Neuron (in vitro differentiated cells): ENCODE results near the gene ZNF528.

ENCODE experiments used
- H2AFZ ChIP-seq: one replicate; pipeline ENCODE4 v1.6.1; 2013; ENCODE audit warnings: low read depth, mild to moderate bottlenecking, inconsistent platforms, low read length, moderate library complexity
- H3K27me3 ChIP-seq: one replicate; pipeline ENCODE4 v1.6.1; 2013; ENCODE audit warnings: low read length; ENCODE audit not compliant: insufficient read depth
- H3K36me3 ChIP-seq: one replicate; pipeline ENCODE4 v1.6.1; 2013; ENCODE audit warnings: low read length; ENCODE audit not compliant: insufficient read depth
- H3K4me1 ChIP-seq: one replicate; pipeline ENCODE4 v1.6.1; 2013; ENCODE audit warnings: low read length; ENCODE audit not compliant: insufficient read depth
- H3K4me3 ChIP-seq: 2 replicates; pipeline ENCODE4 v1.5.1; 2013; ENCODE audit warnings: mild to moderate bottlenecking, low read length, moderate library complexity
- H3K9me3 ChIP-seq: one replicate; pipeline ENCODE4 v1.6.1; 2013; ENCODE audit warnings: low read length

Gene ZNF528

GRCh38 chr19:52453324-52454094, 55.9 kb downstream of the ZNF528 start, which contains the start of gene ZNF578:
TSS of gene ZNF578 (plus strand) at chr19:52453553. CDS start at chr19:52501846, 48,293 bp downstream.
- H3K4me3 ChIP-seq = no peak within 1 kb of the TSS
- no peaks in the 10 kb centered on the region for H3K27me3 ChIP-seq
- H2AFZ ChIP-seq = no peak within 1 kb of the TSS
- no peaks in the 10 kb centered on the region for H3K4me1 ChIP-seq
- no peaks in the 10 kb centered on the region for H3K36me3 ChIP-seq
- peaks cover 13% of the 10 kb centered on the region for H3K9me3 ChIP-seq

- Histone ChIP-seq H3K27me3 (no peaks in the 10 kb centered on the region), H3K4me3 (no peak overlapping the region), H2AFZ (no peak overlapping the region), H3K36me3 (no peaks in the 10 kb centered on the region), H3K9me3 (peaks cover 13% of the 10 kb centered on the region), H3K4me1 (no peaks in the 10 kb centered on the region)
These were observed 67.3 kb downstream of the ZNF528 start for GRCh38 chr19:52464798-52465470.
